ENCODE data around the gene HEATR5B. TPM values are rescaled to one million over a fixed set of nuclear protein-coding genes. Genes with fewer than 3 reads are reported as not detected.

HEATR5B gene
- total RNA-seq: 23.8 and 27.6 TPM in 2 replicates

DNA sequence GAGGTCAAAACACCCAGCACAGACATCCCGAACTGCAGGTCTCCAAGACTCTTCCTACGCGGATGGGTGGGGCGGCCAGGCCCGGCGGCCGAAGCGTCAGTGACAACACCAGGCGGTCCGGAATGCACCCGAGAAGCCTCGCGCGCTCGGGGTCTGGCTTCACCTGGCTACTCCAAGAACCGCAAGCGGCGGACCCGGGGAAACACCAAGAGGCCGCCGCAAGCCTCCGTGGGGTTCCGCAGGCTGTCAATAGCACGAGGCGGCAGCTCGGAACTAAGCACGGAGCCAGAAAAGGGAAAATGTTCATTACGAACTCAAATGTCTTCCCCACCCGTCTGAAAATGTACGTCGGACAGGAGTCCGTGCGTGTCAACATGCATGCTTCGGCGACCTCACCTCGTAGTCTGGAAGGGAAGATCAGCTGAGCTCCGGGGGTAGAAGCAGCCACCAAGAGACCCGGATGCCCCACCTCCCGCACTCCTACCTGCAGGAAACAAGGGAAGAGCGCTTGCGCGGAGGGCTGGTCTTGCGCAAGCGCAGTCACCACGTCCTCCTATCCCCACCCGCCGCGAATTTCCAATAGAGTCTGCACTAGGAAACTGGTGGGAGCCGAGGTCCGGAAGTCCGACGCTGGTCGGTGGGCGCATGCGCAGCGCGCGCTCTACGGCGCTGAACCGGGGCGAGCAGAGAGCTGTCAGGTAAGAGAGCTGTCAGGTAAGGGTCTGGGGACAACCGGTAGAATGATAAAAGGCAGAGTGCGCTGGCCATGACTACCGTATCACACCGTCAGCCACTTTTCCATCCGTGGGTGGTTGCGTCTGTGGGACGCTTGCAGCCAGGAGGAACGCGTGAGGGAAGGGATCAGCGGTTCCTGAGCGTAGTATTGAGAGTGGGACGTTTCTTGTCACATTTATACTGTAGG lies at the start of gene HEATR5B, which contains the start of gene GPATCH11:
HEATR5B (minus strand) TSS at position 500 of the 922 bp plus-strand sequence. CDS start 958 bp downstream, outside the sequence.
GPATCH11 (plus strand) TSS at position 646 of the 922 bp plus-strand sequence. CDS start 3,864 bp downstream, outside the sequence.
- H3K4me3 ChIP-seq (ENCODE audit: low read depth, low read length): peak within 1 kb of the TSS; percentile 83
- DNase-seq (ENCODE audit: low read depth): peak; percentile 97
- no peak for TF ChIP-seq CTCF (IDR thresholded peaks at IDR 0.05; ENCODE audit: insufficient read depth, low read depth, low read length)

DNA sequence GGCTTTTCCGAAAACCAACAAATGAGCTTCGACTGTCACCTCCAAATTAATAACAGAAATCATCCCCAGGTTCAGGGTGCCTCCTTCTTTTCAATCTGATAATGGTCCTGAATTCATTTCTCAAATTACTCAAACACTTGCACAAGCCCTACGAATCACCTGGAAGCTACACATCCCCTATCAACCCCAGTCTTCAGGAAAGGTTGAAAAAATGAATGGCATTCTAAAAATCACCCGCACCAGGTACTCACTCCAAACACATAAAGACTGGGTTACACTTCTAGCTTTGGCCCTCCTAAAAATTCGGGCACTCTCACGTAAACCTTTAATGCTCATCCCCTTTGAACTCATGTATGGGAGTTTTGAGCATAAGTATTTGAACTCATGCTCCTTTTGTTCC lies 48.7 kb upstream of the HEATR5B start:
- H3K4me3 ChIP-seq (ENCODE audit: low read depth, low read length): no peak overlapping the region
- DNase-seq (ENCODE audit: low read depth): no peak
- TF ChIP-seq CTCF (IDR thresholded peaks at IDR 0.05; ENCODE audit: insufficient read depth, low read depth, low read length): no peak

DNA sequence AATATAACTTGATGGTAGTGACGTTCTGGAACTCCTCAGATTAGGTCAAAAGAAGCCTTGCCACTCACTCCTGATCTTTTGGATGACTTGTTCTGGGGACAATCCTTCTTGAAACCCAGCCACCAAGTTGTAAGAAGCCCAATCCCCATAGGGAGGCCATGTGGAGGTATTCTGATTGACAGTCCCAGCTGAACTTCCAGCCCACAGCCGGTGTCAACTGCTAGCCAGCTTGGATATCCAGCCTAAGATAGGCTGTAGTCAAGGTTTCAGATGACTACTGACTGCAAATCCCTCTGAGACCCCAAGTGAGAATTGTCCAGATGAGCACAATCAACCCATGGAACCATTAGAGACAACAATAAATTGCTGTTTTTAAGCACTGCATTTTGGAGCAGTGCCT lies 41.2 kb upstream of the HEATR5B start:
- H3K4me3 ChIP-seq (ENCODE audit: low read depth, low read length): no peak overlapping the region
- DNase-seq (ENCODE audit: low read depth): no peak
- TF ChIP-seq CTCF (IDR thresholded peaks at IDR 0.05; ENCODE audit: insufficient read depth, low read depth, low read length): no peak

DNA sequence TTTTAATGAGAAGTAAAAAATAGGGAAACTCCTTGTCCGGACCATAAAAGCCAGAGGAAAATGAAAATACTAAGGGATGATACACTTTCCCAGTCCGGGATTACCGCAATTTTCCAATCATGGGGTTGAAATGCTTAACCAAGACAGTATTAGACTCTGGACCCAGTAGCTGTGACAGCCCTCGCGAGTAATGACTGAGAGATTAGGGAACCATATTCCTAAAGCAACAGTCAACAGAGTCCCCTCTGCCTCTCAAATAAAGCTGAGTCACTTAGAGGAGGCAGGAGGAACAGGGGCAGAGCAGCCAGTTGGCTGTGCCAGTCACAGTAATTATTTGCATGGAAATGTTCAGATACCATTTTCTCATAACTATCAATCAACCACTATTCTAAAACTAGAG lies 35.0 kb upstream of the HEATR5B start:
- no peak overlapping the region for H3K4me3 ChIP-seq (ENCODE audit: low read depth, low read length)
- no peak for DNase-seq (ENCODE audit: low read depth)
- no peak for TF ChIP-seq CTCF (IDR thresholded peaks at IDR 0.05; ENCODE audit: insufficient read depth, low read depth, low read length)

- TF ChIP-seq CTCF (IDR thresholded peaks at IDR 0.05; ENCODE audit: insufficient read depth, low read depth, low read length): no peak
- no peak overlapping the region for H3K4me3 ChIP-seq (ENCODE audit: low read depth, low read length)
- no peak for DNase-seq (ENCODE audit: low read depth)
These were observed 33.4 kb upstream of the HEATR5B start for GRCh38 chr2:37117566-37117965.

- TF ChIP-seq CTCF (IDR thresholded peaks at IDR 0.05; ENCODE audit: insufficient read depth, low read depth, low read length): no peak
- H3K4me3 ChIP-seq (ENCODE audit: low read depth, low read length): no peak overlapping the region
- no peak for DNase-seq (ENCODE audit: low read depth)
These were observed 27.8 kb upstream of the HEATR5B start for GRCh38 chr2:37111958-37112357.

Measured in fibroblast of villous mesenchyme (primary cell).